Endometrium (tissue), 2 donors: Measurements from ENCODE around the gene PLEK2.
"Not testable (repeated sequence)": the region's sequence is repeated elsewhere in the genome, so short reads cannot be mapped to it uniquely, and the experiment has no call there.

Experiments used
- FAIRE-seq: peaks from 2 replicates; lab custom pipeline; 2012; peaks lifted over from hg19 to GRCh38; lab: Jason Lieb, UNC
- donor health status: control.
- donor health status: control.

The PLEK2 gene

DNA sequence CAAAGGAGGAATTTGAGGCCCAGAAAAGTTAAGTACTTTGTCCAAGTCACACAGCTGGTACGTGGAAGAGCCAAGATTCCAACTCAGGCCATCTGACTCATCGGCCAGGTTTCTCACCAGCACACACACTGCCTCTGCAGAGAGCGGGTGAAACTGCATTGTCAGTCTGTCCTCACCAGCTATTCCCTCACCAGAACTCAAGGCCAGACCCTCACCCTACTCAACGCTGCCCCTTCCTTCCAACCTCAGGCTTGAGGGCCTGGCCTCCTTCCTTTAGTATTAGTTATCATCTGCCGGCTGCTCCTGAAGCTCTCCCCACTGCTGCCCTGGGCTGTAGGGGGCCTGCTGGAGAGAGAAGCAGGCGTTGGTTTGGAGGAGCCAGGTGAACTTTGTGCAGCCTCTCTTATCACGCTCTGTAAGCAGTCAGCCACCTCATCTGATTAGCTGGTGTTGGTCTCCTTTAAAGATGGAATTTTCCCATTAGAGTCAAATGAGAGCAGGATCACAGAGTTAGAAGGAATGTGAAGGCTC lies 16.6 kb upstream of the PLEK2 start:
- no peak for FAIRE-seq

DNA sequence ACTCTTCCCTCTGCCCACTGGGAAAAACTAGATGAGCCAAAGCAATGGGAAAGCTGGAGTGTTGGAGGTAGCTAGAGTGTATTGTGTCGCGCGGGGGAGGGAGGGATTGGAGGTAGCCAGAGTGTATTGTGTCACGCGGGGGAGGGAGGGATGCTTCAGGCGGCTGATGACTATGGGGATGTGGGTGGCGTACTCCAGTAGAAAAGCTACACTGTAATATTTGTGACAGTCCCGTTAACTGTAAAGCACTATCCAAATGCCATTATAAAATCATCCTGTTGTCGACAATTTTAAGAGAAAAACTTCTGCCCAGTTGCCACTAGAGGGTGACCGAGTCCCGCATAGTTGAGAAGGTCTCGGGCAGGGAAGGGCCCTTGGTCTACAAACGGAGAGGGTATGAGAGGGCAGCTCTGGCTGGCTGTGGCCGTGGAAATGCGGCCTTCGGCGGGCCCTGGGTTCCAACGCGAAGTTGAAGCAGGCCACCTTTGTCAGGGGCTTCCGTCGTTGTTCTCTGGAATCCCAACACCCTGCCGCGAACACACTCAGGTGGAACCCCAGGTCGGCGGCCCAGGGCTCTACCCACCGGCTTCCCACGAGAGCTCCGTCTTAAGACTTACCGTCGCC lies 15.1 kb upstream of the PLEK2 start:
- FAIRE-seq = no peak

DNA sequence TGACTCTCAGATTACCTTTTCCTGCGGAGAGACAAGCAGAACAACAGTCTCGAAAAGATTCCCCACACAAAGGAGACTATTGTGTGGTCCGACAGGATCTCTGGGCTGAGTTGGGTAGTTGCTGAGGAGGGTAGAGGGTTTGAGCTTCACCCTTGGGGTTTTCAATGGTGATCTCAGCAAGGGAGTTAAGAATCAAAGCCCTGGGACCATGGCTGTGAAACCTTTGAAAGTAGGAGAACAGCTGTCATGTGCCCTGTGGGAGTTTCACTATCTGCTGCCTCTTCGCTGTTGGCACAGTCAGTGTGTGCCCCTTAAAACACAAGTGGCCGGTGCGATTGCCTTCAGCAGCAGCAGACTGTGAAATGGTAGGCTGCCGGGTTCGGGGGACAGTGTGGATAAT lies 14.2 kb upstream of the PLEK2 start:
- no peak for FAIRE-seq

DNA sequence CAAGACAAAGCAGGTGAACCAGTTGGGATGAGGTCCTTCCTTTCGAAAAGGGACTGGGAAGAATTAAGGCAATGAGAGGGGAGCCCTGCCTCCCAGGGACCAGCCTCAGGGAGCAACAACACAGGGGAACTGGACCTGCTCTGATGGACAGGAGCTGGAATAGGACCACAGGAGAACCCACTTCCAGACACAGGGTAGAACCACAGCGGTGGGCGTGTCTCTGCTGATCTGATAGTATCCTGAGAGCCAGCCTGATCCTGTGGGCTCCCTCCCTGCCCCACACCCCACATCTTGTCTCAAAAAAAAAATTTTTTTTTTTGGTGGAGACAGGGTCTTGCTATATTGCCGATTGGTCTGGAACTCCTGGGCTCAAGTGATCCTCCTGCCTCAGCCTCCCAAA lies 13.6 kb upstream of the PLEK2 start:
- no peak for FAIRE-seq

DNA sequence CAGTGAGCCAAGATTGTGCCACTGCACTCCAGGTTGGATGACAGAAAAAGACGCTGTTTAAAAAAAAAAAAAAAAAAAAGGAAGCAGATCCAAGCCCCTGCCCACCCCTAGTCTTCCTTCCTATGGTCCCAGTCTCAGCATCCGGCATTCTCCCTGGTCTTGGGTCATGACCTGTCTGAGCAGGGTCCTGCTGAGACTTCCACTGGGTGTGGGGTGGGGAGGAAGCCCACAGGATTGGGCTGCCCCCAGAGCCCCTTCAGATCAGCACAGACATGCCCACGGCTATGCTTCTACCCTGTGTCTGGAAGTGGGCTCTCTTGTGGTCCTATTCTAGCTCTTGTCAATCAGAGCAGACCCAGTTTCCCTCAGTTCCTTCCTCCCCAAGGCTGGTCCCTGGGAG lies 12.6 kb upstream of the PLEK2 start:
- FAIRE-seq = no peak

DNA sequence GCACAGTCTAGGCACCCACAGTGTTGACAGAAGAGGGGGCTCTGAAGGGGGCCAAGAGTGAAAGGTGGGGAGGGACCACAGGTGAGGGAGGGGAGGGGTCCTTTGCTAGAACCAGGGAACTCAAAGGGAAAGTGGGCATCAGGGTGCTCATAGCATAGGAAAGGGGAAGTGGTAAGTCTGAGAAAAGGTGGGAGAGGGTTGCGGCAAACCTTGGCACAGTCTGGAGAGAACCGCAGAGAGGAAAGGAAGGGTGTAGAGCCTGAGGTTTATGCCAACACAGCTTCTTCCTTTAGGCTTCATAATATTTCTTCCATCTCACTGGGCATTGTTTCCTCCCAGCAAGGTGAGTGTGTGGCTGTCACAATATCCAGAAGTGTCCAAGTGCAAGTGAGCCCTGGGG lies 11.5 kb upstream of the PLEK2 start:
- no peak for FAIRE-seq

DNA sequence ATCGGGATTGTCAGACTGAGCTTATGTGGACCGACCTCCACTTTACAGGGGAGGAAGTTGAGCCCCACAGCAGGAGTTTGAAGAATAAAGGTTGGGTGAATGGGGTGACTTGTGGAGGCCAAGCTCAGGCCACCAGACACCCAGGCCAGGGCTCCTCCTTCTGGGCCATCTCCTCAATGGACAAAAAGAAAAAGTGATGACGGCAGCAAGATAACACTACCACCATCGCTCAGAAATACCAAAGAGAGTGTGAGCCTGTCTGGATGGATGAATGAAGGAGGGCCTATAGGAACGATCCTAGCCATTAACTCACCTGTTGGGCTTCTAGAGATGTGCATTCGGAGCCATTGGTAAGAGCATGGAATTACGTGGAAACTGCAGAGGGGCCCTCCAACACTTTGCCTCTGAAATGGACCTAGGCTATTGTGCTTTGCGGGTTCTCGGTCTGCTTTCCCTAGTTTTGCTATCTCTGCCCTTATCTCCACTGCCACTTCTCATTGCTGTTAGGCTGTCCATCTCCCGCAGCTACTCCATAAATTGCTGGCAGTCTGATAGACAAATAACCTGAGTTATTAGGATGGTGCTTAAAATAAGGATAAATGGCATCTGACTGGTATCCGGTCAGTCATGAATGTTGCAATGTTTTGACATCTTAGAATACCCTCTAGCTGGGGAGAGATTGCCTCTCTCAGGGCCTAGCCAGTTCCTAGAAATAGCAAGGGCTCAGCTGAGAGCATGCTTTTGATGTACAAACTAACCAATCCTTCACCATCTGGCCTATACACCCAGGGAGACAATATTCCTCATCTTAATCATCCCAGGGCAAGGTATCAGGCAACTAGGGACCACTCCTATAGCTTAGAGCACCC lies 9.6 kb upstream of the PLEK2 start:
- no peak for FAIRE-seq

DNA sequence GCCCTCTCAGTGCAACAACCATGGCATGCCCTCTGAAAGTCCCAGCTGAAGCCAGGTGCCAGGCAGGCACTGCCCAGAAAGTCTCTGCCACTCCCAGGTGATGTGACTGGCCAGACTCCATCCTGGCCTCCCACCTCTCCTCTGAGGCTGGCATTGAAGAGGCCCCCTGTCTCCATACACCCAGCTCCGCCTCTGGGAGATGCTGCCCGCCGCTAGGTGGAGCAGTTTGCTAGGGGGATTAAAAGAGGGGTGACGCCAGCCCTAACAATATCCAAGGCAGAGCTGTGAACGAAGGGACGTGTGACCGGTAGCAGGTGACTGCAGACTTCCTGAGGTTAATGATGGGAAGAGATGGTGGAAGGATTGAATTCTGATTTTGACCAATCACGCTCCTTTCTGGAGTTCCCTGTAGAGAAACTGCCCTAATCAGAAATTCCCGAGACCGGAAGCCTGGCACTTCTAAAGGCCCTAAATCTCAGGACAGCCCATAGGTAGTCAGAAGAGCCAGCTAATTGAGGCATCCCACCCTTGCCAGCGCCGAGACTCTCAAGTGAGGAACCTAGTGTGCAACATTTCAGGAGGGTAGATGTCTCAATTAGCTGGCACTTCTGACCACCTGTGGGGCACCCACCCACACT lies 8.3 kb upstream of the PLEK2 start:
- no peak for FAIRE-seq

DNA sequence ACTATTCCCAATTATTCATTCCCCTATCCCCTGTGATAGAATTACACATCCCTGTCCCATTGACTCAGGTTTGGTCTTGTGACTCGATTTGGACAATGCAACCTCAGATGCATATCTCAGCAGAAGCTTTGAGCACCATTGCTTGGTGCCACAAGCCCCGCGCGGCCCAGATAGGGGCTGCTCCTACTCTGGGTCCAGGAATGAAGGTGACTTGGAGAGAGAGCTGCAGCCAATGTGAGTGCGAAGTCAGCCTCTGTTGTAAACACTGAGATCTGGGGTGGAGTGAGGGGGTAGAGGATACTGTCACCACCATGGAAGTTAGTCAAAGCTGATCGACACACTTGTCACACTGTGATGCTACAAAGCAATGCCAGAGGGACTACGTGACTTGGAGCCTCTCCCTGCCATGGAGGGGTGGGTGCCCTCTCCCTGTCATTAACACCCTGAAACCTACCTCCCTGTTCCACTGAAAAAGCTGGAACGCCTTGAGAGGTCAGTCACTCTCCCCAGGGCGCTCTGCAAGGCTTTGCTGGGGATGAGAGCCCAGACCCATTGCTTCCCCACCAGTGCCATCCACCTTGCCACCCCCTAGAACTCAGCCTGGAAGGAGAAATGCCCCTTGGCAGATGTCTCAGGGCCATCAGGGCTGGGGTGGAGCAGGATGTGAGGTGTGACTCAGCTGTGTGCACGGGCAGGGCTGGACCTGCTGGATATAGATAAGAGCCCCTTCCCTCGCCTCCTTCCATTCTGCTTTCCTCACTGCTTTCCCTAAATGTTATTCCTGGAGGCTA lies 6.6 kb upstream of the PLEK2 start:
- no peak for FAIRE-seq

DNA sequence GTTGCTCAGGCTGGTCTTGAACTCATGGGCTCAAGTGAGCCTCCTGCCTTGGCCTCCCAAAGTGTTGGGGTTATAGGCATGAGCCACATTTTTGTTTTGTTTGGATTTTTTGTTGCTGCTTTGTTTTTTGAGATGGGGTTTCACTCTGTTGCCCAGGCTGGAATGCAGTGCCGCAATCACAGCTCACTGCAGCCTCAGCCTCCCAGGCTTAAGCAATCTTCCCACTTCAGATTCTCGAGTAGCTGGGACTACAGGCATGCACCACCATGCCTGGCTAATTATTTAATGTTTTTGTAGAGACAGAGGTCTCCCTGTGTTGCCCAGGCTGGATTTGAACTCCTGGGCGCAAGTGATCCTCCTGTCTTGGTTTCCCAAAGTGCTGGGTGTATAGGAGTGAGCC lies 5.7 kb upstream of the PLEK2 start:
- FAIRE-seq = no peak

DNA sequence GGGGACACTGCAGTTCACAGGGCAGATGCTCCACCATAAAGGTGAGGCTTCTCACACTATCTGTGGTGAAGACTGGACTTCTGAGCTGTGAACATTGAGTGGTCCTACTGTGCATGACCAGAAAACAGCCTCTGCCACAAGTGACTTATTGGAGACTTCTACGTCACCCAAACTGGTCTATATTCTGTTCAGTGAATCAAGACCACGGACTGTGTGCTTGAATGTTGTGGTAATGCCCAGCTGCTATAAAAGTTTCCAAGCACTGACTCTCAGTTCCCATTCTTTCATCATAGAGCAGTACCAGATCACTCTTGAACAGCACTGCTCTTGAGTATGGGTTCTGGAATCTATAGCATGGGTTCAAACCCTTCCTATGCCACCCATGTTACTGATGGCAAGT lies 4.8 kb upstream of the PLEK2 start:
- FAIRE-seq = no peak

DNA sequence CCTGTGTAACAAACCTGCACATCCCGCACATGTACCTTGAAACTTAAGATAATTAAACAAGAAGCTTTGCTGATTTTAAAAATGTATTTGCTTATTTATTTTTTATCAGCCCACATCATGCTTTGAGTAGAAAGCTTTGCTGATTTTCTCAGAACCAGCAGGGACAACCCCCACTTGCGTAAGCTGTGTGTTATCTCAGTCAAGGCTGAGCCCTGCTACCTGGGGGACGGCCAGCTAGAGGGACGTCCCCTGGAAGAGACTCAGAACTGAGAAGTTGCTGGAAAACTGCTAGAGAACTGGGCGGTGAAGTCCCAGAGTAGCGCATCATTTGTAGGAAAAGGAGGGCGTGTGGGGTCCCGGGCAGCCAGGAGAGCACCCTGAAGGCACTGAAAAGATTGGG lies 4.1 kb upstream of the PLEK2 start:
- FAIRE-seq = no peak

DNA sequence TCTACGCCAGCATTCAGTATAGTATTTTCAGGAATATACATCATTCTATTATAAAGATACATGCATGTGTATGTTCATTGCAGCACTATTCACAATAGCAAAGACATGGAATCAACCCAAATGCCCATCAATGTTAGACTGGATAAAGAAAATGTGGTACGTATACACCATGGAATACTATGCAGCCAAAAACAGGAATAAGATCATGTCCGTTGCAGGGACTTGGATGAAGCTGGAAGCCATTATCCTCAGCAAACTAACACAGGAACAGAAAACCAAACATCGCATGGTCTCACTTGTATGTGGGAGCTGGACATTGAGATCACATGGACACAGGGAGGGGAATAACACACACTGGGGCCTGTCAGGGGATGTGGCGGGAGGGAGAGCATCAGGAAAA lies 3.6 kb upstream of the PLEK2 start:
- not testable (repeated sequence) for FAIRE-seq

DNA sequence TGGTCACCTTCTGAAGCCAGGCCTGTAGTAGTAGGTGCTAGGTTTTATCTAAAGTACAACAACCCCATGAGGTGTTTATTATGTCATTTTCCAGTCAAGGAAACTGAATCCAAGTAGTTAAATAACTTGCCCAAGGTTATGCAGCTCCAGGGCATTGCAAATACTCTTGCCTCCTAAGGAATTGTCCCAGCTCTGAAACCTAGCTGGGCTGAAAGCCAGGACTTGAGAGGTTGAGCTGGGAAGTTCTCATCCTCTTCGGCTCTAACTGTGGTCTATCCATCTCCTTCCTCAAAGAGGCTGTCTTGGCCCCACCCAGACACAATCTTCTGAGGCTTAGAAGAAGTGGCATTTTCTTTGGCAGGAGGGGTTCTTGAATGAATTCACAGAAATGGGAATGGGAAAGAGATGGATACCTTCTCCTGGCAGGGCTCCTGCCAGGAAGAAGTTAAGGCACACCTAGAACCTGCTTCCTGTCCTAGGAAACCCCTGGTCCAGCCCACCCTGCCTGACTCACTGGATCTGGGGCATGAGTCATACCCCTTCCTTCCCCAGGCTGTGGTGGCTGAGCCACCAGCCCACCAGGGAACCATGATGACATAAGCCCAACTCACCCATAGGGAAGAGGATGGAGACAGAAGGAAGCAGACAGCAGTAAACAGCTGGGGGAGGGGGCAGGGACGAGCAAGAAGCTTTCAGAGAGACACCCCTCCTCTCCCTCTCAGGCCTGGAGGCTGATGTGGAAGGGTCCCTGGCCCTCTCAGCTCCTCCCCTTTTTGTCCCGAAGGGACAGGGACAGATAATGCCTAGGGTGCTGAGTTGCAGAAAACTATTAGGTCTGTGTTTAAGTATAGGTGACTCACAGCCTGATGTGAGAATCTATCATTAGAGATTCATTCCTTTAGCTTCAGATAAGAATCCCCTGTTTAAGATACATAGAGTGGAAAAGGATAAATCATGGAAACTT lies 2.1 kb upstream of the PLEK2 start:
- FAIRE-seq = no peak

DNA sequence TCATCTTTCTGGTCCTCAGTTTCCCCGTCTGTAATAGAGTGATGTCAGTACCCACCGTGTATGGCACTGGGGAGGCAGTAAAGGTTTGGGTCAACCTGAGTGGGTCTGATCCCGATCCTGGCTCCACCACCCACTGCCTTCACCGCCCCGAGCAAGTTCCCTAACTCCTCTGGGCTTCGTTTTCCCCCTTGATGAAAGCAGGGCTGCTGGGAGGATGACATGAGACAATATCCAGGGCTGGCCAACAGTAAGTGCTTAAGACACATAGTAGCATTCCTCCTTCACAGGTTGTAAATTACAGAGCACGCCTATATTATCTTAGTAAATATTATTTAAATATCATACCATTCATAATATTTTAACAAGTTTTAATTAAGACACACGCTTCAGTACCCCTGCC lies 595 bp downstream of the PLEK2 start:
- no peak for FAIRE-seq

DNA sequence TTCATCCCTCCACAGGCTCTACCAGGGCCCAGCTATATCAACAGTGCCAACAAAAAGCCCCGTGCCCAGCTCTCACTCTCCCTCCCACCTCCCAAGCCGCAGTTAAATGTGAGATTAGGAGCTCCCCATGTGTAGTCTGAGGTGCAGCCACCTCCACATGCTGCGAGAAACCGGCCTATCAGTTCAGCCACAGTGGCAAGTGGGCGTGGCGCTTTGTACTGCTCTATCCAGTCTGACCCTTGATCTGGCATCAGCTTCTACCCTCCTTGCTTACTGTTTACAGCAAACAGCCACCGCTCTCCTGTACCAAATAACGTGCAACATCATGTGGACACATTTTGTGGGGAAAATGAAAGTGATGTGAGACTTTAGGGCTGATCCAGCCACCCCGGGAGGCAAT lies 1.7 kb downstream of the PLEK2 start:
- no peak for FAIRE-seq

DNA sequence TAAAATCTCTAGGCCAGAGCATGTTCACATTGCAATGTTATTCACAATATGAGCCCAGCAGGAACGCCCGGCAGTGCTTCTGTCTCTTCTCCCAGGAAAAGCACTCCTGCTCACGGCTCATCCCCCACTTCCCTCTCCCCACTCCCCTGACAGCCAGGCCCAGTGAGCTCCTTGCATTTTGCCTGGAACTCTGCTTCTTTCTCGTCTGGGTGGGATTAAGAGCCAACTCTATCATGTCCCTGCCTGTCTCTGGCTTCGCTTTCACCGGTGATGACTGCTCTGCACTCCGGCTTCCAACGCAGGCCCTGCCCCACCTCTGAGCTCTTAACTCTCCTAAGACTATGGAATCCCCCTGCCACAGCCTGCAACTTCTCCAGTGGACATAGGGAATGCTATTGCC lies 2.5 kb downstream of the PLEK2 start:
- no peak for FAIRE-seq

DNA sequence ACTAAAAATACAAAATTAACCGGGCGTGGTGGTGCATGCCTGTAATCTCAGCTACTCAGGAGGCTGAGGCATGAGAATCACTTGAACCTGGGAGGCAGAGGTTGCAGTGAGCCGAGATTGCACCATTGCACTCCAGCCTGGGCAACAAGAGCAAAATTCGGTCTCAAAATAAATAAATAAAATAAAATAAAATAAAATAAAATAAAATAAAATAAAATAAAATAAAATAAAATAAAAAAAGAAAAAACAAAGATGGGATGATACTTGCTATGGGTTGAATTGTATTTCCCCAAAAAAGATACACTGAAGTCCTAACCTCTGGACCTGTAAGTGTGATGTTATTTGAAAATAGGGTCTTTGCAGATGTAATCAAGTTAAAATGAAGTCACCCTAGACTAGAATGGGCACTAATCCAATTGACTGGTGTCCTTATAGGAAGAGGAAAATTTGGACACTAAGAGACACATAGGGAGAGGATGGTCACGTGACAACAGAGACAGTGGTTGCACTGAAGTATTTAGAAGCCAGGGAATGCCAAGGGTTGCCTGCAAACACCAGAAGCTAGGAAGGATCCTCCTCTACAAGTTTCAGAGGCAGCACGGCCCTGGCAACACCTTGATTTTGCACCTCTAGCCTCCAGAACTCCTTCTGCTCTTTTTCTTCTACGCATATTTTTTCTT lies 3.7 kb downstream of the PLEK2 start:
- not testable (repeated sequence) for FAIRE-seq

DNA sequence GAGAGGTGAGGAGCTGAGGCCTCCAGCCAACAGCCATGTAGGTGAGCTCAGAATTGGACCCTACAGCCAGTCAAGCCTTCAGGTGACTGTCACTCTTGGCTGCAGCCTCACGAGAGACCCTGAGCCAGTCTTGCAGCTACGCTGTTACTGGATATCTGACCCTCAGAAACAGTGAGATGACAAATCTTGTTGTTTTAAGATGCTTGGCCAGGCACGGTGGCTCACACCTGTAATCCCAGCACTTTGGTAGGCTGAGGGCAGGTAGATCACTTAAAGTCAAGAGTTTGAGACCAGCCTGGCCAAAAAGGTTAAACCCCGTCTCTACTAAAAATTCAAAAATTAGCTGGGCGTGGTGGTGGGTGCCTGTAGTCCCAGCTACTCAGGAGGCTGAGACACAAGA lies 6.2 kb downstream of the PLEK2 start:
- no peak for FAIRE-seq

DNA sequence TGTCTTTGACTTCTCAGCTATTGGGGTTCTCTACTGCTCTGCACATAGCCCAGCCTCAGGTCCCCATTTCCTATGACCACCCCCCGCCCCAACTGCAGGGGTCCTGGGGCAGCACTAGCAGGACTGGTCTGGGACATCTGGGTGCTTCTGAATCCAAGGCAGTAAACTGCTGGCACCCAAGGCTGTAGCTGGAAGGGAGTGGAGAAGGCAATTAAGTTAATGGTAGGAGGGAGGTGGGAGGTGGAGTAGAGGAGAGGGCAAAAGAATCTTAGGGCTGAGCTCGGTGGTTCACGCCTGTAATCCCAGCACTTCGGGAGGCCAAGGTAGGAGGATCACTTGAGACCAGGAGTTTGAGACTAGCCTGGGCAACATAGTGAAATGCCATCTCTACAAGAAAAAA lies 11.5 kb downstream of the PLEK2 start:
- no peak for FAIRE-seq

DNA sequence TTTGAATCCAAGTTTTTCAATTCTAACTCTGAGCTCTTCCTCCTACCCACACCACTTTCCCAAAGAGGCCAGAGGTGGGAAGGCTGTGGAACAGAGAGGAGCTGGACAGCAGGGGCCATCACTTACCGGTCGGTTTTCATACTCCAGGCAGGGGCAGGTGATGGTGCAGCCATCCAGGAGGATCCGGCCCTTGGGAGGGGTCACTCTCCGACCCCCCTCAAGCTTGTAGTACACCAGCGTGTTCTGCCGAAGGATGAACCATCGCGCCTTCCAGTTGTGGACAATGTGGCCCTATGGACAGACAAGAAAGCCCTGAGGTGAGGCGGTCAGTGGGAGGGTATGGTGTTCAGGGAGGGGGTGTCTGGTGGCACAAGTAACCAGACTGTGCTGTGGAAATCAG lies 14.4 kb downstream of the PLEK2 start:
- no peak for FAIRE-seq
